PC-9 (cell line): ENCODE results near the gene HTATSF1.

Experiments used
- EZH2 ChIP-seq: fragments of 200-600 bp; sonication (generic); IDR thresholded peaks from 2 replicates; pipeline ENCODE4 v1.8.0; 2017; ENCODE audit warnings: antibody characterized with exemption, low read depth
- TF ChIP-seq, protein P1 (sequence below): fragments of 200-600 bp; sonication (generic); conservative IDR thresholded peaks from 2 replicates; pipeline ENCODE4 v1.6.1; 2017; ENCODE audit warnings: mixed run types, antibody characterized with exemption, mild to moderate bottlenecking, moderate library complexity

DNA sequence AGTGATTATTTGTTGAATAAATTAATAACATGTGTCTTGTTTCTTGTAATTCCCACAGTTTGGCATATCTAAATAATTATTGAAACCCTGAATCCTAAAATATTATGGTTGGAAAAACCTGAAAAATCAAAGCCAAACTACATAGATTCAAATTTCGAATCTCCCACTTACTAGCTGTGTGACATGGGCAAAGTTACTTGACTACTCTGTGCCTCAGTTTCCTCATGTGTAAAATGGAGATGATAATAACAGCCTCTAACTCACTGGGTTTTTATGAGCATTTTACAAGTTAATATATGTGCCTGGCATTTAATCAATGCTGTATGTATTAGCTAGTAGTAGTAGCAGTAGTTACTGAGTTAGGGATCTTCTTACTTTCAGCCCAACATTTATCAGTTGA, 44.3 kb upstream of the HTATSF1 start:
- TF ChIP-seq, protein P1, sequence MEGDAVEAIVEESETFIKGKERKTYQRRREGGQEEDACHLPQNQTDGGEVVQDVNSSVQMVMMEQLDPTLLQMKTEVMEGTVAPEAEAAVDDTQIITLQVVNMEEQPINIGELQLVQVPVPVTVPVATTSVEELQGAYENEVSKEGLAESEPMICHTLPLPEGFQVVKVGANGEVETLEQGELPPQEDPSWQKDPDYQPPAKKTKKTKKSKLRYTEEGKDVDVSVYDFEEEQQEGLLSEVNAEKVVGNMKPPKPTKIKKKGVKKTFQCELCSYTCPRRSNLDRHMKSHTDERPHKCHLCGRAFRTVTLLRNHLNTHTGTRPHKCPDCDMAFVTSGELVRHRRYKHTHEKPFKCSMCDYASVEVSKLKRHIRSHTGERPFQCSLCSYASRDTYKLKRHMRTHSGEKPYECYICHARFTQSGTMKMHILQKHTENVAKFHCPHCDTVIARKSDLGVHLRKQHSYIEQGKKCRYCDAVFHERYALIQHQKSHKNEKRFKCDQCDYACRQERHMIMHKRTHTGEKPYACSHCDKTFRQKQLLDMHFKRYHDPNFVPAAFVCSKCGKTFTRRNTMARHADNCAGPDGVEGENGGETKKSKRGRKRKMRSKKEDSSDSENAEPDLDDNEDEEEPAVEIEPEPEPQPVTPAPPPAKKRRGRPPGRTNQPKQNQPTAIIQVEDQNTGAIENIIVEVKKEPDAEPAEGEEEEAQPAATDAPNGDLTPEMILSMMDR = no peak
- no peak for TF ChIP-seq EZH2
